Neuron (in vitro differentiated cells): ENCODE results near the gene KPNA4.
"Not testable (repeated sequence)": the region's sequence is repeated elsewhere in the genome, so short reads cannot be mapped to it uniquely, and the experiment has no call there.

Experiments used
- H2AFZ ChIP-seq: one replicate; pipeline ENCODE4 v1.6.1; 2013; ENCODE audit warnings: low read depth, mild to moderate bottlenecking, inconsistent platforms, low read length, moderate library complexity
- H3K27me3 ChIP-seq: one replicate; pipeline ENCODE4 v1.6.1; 2013; ENCODE audit warnings: low read length; ENCODE audit not compliant: insufficient read depth
- H3K36me3 ChIP-seq: one replicate; pipeline ENCODE4 v1.6.1; 2013; ENCODE audit warnings: low read length; ENCODE audit not compliant: insufficient read depth
- H3K4me1 ChIP-seq: one replicate; pipeline ENCODE4 v1.6.1; 2013; ENCODE audit warnings: low read length; ENCODE audit not compliant: insufficient read depth
- H3K4me3 ChIP-seq: 2 replicates; pipeline ENCODE4 v1.5.1; 2013; ENCODE audit warnings: mild to moderate bottlenecking, low read length, moderate library complexity
- H3K9me3 ChIP-seq: one replicate; pipeline ENCODE4 v1.6.1; 2013; ENCODE audit warnings: low read length

Gene KPNA4

GRCh38 chr3:160474416-160474838 is 90.9 kb downstream of the KPNA4 start:
- Histone ChIP-seq H2AFZ (no peak overlapping the region), H3K4me1 (no peaks in the 10 kb centered on the region), H3K27me3 (no peaks in the 10 kb centered on the region), H3K9me3 (peaks cover 7% of the 10 kb centered on the region), H3K4me3 (no peak overlapping the region), H3K36me3 (no peaks in the 10 kb centered on the region)

GRCh38 chr3:160473978-160474377 is 91.4 kb downstream of the KPNA4 start:
- peaks cover 7% of the 10 kb centered on the region for H3K9me3 ChIP-seq
- H3K27me3 ChIP-seq: no peaks in the 10 kb centered on the region
- H3K4me3 ChIP-seq: no peak overlapping the region
- no peaks in the 10 kb centered on the region for H3K36me3 ChIP-seq
- H3K4me1 ChIP-seq: no peaks in the 10 kb centered on the region
- H2AFZ ChIP-seq: no peak overlapping the region

GRCh38 chr3:160473221-160473620 is 92.2 kb downstream of the KPNA4 start:
- H2AFZ ChIP-seq: no peak overlapping the region
- H3K4me1 ChIP-seq: no peaks in the 10 kb centered on the region
- no peaks in the 10 kb centered on the region for H3K27me3 ChIP-seq
- no peaks in the 10 kb centered on the region for H3K36me3 ChIP-seq
- H3K4me3 ChIP-seq: no peak overlapping the region
- peaks cover 7% of the 10 kb centered on the region for H3K9me3 ChIP-seq

- H3K9me3 ChIP-seq: peaks cover 7% of the 10 kb centered on the region
- H2AFZ ChIP-seq: no peak overlapping the region
- no peaks in the 10 kb centered on the region for H3K4me1 ChIP-seq
- no peaks in the 10 kb centered on the region for H3K27me3 ChIP-seq
- no peak overlapping the region for H3K4me3 ChIP-seq
- H3K36me3 ChIP-seq: no peaks in the 10 kb centered on the region
These were observed 93.0 kb downstream of the KPNA4 start for GRCh38 chr3:160472344-160472743.

GRCh38 chr3:160471892-160472291 is 93.5 kb downstream of the KPNA4 start:
- H3K4me1 ChIP-seq: no peaks in the 10 kb centered on the region
- H3K4me3 ChIP-seq: no peak overlapping the region
- H3K9me3 ChIP-seq: peaks cover 7% of the 10 kb centered on the region
- H3K36me3 ChIP-seq: no peaks in the 10 kb centered on the region
- H2AFZ ChIP-seq: no peak overlapping the region
- no peaks in the 10 kb centered on the region for H3K27me3 ChIP-seq

- Histone ChIP-seq H3K27me3 (no peaks in the 10 kb centered on the region), H3K4me1 (no peaks in the 10 kb centered on the region), H3K4me3 (no peak overlapping the region), H2AFZ (no peak overlapping the region), H3K36me3 (no peaks in the 10 kb centered on the region), H3K9me3 (peaks cover 7% of the 10 kb centered on the region)
These were observed 95.2 kb downstream of the KPNA4 start for GRCh38 chr3:160470181-160470580.

- H3K9me3 ChIP-seq: peaks cover 5% of the 10 kb centered on the region
- H3K4me1 ChIP-seq: no peaks in the 10 kb centered on the region
- no peaks in the 10 kb centered on the region for H3K36me3 ChIP-seq
- no peak overlapping the region for H3K4me3 ChIP-seq
- H3K27me3 ChIP-seq: peaks cover 4% of the 10 kb centered on the region
- no peak overlapping the region for H2AFZ ChIP-seq
These were observed 100.4 kb downstream of the KPNA4 start for GRCh38 chr3:160464971-160465370.

- Histone ChIP-seq H3K9me3 (peaks cover 9% of the 10 kb centered on the region), H3K4me1 (no peaks in the 10 kb centered on the region), H3K27me3 (peaks cover 4% of the 10 kb centered on the region), H3K4me3 (no peak overlapping the region), H2AFZ (no peak overlapping the region), H3K36me3 (no peaks in the 10 kb centered on the region)
These were observed 101.0 kb downstream of the KPNA4 start for GRCh38 chr3:160464321-160464720.

GRCh38 chr3:160460033-160460432 is 105.3 kb downstream of the KPNA4 start:
- Histone ChIP-seq H3K9me3 (peaks cover 10% of the 10 kb centered on the region), H3K4me1 (no peaks in the 10 kb centered on the region), H3K27me3 (peaks cover 4% of the 10 kb centered on the region), H3K4me3 (no peak overlapping the region), H3K36me3 (no peaks in the 10 kb centered on the region), H2AFZ (no peak overlapping the region)

- H3K4me1 ChIP-seq: no peaks in the 10 kb centered on the region
- no peak overlapping the region for H3K4me3 ChIP-seq
- H2AFZ ChIP-seq: no peak overlapping the region
- peaks cover 4% of the 10 kb centered on the region for H3K27me3 ChIP-seq
- no peaks in the 10 kb centered on the region for H3K36me3 ChIP-seq
- H3K9me3 ChIP-seq: peaks cover 10% of the 10 kb centered on the region
These were observed 105.9 kb downstream of the KPNA4 start for GRCh38 chr3:160459450-160459970.

GRCh38 chr3:160458151-160458550 is 107.2 kb downstream of the KPNA4 start:
- no peak overlapping the region for H2AFZ ChIP-seq
- H3K9me3 ChIP-seq: peaks cover 10% of the 10 kb centered on the region
- H3K4me3 ChIP-seq: no peak overlapping the region
- H3K36me3 ChIP-seq: no peaks in the 10 kb centered on the region
- peaks cover 3% of the 10 kb centered on the region for H3K27me3 ChIP-seq
- no peaks in the 10 kb centered on the region for H3K4me1 ChIP-seq

- H3K9me3 ChIP-seq: peaks cover 13% of the 10 kb centered on the region
- no peaks in the 10 kb centered on the region for H3K27me3 ChIP-seq
- no peaks in the 10 kb centered on the region for H3K36me3 ChIP-seq
These were observed 109.5 kb downstream of the KPNA4 start for GRCh38 chr3:160455846-160456245.

GRCh38 chr3:160454995-160455394 is 110.4 kb downstream of the KPNA4 start:
- no peaks in the 10 kb centered on the region for H3K4me1 ChIP-seq
- H3K4me3 ChIP-seq: no peak overlapping the region
- no peaks in the 10 kb centered on the region for H3K36me3 ChIP-seq
- H3K9me3 ChIP-seq: peaks cover 8% of the 10 kb centered on the region
- H2AFZ ChIP-seq: no peak overlapping the region
- H3K27me3 ChIP-seq: no peaks in the 10 kb centered on the region

More at GRCh38 chr3:160455846-160456245, 109.5 kb downstream of the KPNA4 start:
- H3K4me3 ChIP-seq: no peak overlapping the region
- no peaks in the 10 kb centered on the region for H3K4me1 ChIP-seq
- H2AFZ ChIP-seq: no peak overlapping the region

GRCh38 chr3:160452251-160452650 is 113.1 kb downstream of the KPNA4 start:
- H3K4me1 ChIP-seq, H3K9me3 ChIP-seq, H2AFZ ChIP-seq, H3K36me3 ChIP-seq, H3K4me3 ChIP-seq, H3K27me3 ChIP-seq: not testable (repeated sequence)
